GM19099 (cell line): ENCODE results near the gene FERMT1.

Experiments used
- POLR2A ChIP-seq: IDR thresholded peaks from 3 replicates; pipeline ENCODE4 v1.6.1; 2011; ENCODE audit warnings: low read depth; ENCODE audit not compliant: insufficient read length; ENCODE audit errors: extremely low read depth

Gene FERMT1

GRCh38 chr20:6122873-6123648 lies at the start of gene FERMT1:
Gene FERMT1 (minus strand): TSS chr20:6123030. CDS start chr20:6119554, 3,476 bp downstream.
- TF ChIP-seq POLR2A, result no peak

- no peak for TF ChIP-seq POLR2A
These were observed 46.4 kb upstream of the FERMT1 start for GRCh38 chr20:6169251-6169650.

- TF ChIP-seq POLR2A, result no peak
These were observed 45.4 kb upstream of the FERMT1 start for GRCh38 chr20:6168204-6168603.

- no peak for TF ChIP-seq POLR2A
These were observed 42.5 kb upstream of the FERMT1 start for GRCh38 chr20:6165346-6165745.

GRCh38 chr20:6164421-6165341 lies 41.9 kb upstream of the FERMT1 start:
- no peak for TF ChIP-seq POLR2A

GRCh38 chr20:6160736-6161135 lies 37.9 kb upstream of the FERMT1 start:
- no peak for TF ChIP-seq POLR2A

GRCh38 chr20:6157345-6157744 lies 34.5 kb upstream of the FERMT1 start:
- TF ChIP-seq POLR2A, result no peak

- TF ChIP-seq POLR2A, result no peak
These were observed 29.9 kb upstream of the FERMT1 start for GRCh38 chr20:6152777-6153176.

- TF ChIP-seq POLR2A, result no peak
These were observed 25.2 kb upstream of the FERMT1 start for GRCh38 chr20:6148073-6148472.

GRCh38 chr20:6142348-6142993 lies 19.6 kb upstream of the FERMT1 start:
- no peak for TF ChIP-seq POLR2A

- no peak for TF ChIP-seq POLR2A
These were observed 18.1 kb upstream of the FERMT1 start for GRCh38 chr20:6140947-6141346.

GRCh38 chr20:6135347-6135746 lies 12.5 kb upstream of the FERMT1 start:
- no peak for TF ChIP-seq POLR2A

- no peak for TF ChIP-seq POLR2A
These were observed 11.8 kb upstream of the FERMT1 start for GRCh38 chr20:6134592-6134991.

- no peak for TF ChIP-seq POLR2A
These were observed 7.2 kb upstream of the FERMT1 start for GRCh38 chr20:6130045-6130444.

GRCh38 chr20:6127825-6128224 lies 5.0 kb upstream of the FERMT1 start:
- TF ChIP-seq POLR2A, result no peak
